NCI-H82 treated with DMSO at 0.1 percent for 48 hours (cell line): Measurements from ENCODE around the gene GSTA1.
"Not testable (repeated sequence)": the region's sequence is repeated elsewhere in the genome, so short reads cannot be mapped to it uniquely, and the experiment has no call there.

Experiments used
- DNase-seq: peaks from one replicate; lab custom pipeline; 2025; ENCODE audit not compliant: unreplicated experiment; lab: John Stamatoyannopoulos, UW

Gene GSTA1

DNA sequence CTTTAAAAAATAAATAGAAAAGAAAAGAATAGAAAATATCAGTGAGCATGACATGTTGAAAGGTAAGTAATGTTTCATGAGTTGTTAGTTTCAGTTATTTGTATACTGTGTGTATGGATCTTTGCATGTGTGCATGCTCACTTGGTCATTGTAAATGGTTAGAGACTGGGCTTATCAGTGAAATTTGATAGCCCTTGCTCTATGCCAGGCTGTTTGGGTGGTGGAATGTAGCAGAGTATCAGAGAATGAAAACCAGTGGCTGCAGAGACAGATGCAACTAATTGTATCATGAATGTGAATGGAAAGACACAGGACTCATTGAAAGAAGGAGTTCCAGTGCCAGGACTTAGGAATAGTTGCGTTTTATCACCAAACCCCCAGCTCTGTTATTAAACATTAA lies 44.5 kb downstream of the GSTA1 start:
- no peak for DNase-seq

- not testable (repeated sequence) for DNase-seq
Measured at GRCh38 chr6:52757651-52758338, 45.8 kb downstream of the GSTA1 start.

DNA sequence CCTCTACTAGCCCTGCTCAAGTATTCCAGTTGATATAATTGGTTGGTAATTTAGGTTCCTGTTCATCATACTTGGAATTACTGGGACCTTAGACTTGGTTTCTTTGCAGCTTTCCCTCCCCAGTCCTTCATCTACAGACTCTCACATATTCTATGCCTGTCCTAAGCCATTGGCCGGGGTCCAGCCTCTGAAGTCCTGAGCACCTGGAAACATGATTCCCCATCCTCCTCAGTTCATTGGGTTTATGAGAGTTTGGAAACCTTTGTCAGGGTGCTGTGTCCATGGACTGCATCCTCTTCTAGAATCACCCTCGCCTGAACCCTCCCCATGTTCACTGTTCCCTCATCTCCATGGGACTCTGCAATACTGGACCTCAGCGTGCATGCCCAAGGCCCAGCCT lies 49.2 kb downstream of the GSTA1 start:
- DNase-seq = no peak

DNA sequence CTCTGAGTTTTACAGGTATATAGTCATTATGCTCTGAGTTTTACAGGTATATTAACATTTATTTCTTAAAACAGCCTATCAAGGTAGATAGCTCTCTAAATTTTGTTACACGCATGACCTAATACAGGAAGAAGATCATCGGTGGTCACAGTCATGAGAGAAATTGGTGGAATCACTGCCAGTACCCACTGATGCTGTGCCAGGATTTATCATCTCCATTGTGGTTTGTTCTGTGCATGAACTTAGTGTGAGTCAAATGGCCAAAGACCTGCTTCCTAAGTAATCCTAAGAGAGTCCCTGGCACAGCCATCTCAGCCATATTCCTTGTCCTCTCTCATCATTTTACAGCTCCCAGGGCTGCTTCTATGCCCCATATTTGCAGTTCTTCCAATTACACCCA lies 50.5 kb downstream of the GSTA1 start:
- DNase-seq = not testable (repeated sequence)

DNA sequence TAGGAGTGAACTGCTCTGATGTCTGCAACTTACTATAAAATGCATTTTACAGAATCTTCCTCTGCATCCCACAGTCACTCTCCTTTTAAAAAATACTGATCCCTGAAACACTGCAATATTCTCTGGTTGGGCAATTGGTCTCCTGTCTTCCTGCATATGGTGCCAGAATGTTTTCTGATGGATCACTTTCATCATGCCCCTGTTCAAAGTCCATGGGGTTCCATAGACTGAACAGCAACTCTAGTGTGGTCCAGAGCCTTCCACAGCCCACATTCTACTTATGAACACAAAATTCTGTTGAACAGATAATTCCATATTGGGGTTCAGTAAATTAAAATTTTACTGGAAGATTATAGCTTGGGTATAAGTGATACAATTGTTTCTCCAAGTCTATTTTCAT lies 51.3 kb downstream of the GSTA1 start:
- DNase-seq = no peak

- no peak for DNase-seq
Measured at GRCh38 chr6:52749556-52750152, 54.0 kb downstream of the GSTA1 start.

- not testable (repeated sequence) for DNase-seq
Measured at GRCh38 chr6:52747301-52747700, 56.3 kb downstream of the GSTA1 start.

DNA sequence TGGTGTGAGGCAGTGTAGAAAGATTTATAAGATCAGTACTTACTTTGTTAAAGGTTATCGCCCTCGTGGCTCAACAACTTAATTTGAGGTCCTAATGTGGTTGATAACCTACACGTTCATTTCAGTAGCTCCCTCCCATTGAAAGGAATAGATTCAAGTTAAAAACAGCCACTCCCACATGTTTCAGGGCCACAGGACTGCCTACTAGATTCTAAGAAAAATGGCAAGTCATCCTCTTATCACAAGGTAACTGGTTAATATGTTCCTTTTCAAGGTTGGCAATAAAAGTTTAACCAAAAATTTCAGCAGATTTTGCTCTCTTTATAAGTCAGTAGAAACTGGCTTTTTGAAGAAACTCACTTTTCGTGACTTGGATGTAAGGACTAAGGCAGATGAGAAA lies 57.4 kb downstream of the GSTA1 start:
- DNase-seq = no peak

GRCh38 chr6:52745764-52746201 lies 57.8 kb downstream of the GSTA1 start:
- DNase-seq = no peak

DNA sequence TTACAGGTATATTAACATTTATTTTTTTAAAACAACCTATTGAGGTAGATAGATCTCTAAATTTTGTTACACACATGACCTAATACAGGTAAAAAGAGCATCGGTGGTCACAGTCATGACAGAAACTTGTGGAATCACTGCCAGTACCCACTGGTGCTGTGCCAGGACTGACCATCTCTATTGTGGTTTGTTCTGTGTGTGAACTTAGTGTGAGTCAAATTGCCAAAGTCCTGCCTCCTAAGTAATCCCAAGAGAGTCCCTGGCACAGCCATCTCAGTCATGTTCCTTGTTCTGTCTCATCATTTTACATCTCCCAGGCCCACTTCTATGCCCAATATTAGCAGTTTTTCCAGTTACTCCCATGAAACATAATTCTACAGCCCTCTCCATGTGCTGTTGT lies 61.7 kb downstream of the GSTA1 start:
- DNase-seq = no peak
